ELF-1 (cell line): ENCODE results near the gene UBE2B.
"Not testable (repeated sequence)": the region's sequence is repeated elsewhere in the genome, so short reads cannot be mapped to it uniquely, and the experiment has no call there.

Experiments used
- DNase-seq: peaks from one replicate; pipeline ENCODE4 v3.0.0-alpha.2; 2016; ENCODE audit warnings: low read depth, low spot score

Gene UBE2B

DNA sequence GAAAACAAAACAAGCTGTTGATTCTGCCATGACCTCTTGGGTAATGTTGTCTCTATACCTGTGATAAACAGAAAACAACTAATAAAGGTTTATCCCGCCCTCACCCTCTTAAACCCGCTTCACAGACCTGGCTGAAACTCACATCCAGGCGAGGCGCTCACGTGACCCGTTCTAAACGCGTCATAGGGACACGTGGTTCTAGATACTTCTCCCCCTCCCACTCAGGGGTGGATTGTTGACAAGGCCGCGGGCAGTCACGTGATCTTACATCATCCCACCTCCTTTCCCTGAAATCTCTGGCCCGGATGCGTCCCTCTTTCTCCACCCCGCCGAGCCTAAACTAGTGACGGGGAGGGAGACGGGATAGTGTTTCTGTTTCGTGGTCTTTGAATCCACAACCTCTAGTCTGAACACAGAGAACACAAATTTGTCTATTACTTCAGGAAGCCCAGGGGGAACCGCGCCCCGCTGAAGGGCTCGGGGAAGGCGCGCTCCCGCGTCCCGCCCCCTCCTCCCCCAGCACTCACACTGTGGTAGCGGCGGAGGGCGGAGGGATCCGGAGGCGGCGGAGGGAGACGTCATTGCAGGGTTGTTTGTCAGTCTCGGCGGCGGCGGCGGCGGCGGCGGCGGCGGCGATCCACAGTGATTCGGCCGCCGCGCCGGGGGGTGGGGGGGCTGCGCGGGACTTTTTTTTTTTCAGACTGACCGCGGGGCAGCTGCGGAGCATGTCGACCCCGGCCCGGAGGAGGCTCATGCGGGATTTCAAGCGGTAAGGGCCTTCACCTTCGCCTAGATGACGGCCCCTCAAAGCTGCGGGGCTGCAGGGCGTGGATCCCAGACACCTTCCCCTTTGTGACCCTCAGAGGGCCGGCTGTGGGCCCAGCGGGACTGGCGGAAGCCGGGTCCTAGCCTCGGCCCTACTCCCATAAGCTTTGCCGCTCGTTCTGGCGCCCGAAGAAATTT, at the start of gene UBE2B:
TSS of gene UBE2B (plus strand) at position 699 of the 963 bp plus-strand sequence. CDS start at position 726, 27 bp downstream.
- peak; percentile 99 for DNase-seq

DNA sequence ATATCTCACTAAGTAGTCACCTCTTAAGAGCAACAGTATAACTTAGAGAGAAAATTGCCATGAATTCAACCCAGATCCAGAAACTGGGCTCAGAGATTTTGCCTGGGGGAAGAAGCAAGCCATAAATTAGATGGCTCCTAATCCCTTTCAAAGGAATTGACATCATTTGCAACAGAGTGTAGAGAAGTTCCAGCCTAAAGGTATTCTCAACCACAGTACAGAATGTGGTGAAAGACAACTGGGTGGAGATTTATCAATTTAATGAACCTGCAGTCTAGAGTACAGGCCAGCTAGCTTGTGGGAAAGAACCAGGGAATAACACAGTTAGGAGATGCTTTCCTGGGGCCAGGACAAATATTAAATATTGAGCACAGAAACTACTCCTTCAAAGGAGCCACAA, 44.0 kb upstream of the UBE2B start:
- peak; percentile 45 for DNase-seq

DNA sequence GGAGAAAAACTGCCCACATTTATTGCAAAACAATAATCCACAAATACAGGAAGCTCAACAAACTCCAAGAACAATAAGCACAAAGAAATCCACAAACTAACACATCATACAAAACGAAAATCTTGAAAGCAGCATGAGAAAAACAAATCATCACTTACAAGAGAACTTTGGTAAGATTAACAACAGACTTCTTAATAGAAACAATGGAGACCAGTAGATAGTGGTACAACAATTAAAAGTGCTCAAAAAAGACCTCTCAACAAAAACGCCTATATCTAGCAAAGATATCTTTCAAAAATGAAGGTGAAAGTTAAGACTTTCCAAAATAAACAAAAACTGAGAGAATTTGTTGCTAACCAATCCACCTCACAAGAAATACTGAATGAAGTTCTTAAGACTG, 42.8 kb upstream of the UBE2B start:
- DNase-seq = no peak

DNA sequence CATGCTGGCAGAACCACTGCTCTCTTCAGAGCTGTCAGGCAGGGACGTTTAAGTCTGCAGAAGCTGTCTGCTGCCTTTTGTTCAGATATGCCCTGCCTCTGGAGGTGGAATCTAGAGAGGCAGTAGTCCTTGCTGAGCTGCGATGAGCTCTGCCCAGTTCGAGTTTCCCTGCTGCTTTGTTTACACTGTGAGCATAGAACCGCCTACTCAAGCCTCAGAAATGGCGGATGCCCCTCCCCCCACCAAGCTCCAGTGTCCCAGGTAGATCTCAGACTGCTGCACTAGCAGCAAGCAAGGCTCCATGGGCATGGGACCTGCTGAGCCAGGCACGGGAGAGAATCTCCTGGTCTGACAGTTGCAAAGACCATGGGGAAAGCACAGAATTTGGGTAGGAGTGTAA, 34.5 kb upstream of the UBE2B start:
- peak; percentile 74 for DNase-seq

DNA sequence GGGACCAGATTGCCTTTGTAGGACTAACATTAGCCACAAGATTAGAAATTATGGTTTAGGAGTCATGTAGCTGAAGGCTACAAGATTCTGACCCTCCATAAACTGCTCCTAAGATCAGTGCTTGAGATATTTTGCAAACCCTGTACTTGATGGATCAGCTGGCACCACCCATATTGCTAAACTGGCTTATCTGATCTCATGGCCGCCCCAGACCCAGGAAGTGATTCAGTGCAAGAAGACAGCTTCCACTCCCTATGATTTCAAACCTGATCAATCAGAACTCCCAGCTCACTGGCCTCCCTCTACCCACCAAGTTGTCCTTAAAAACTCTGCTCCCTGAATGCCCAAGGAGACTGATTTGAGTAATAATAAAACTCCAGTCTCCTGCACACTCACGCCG, 27.9 kb upstream of the UBE2B start:
- DNase-seq = not testable (repeated sequence)

DNA sequence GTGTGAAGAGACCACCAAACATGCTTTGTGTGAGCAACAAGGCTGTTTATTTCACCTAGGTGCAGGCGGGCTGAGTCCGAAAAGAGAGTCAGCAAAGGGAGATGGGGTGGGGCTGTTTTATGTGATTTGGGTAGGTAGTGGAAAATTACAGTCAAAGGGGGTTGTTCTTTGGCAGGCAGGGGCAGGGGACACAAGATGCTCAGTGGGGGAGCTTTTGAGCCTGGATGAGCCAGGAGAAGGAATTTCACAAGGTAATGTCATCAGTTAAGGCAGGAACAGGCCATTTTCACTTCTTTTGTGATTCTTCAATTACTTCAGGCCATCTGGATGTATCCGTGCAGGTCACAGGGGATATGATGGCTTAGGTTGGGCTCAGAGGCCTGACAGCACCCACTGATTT, 25.9 kb upstream of the UBE2B start:
- peak; percentile 82 for DNase-seq

DNA sequence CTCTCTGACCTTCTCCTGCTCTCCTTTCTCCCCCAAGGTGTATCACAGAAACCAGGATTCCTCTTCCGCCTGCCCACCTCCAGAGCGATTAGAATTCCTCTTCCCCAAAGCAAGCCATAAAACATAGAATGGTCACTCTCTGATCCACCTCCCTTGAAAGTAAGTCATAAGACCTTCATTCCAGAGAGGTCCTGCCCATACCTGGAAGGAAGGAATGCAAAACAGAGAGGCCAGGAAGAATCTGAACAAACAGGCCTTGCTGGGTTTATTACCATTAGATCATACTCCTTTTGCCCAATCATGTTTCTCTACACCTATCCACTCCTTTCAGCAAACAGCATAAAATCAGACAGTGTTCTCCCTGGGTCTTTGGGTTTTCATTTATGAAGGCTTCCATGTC, 25.4 kb upstream of the UBE2B start:
- peak; percentile 90 for DNase-seq

DNA sequence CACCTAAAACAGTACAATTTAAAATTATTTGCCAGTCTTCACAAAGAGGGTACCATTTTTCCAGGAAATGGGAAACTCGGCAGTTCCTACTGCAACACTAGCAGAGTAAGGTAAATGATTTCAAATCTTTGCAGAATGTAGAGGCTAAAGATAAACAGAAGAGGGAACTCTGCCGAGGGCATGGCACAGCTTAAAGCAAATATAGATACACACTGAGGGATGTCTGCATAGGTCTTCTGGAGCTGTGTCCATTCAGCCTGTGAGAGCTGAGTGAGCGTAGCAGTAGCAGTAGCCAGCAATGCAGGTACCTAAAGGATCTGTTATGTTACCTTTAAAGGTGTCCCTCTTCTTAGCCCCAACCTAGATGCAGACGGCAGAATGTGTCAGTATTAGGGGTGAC, 21.9 kb upstream of the UBE2B start:
- DNase-seq = no peak

DNA sequence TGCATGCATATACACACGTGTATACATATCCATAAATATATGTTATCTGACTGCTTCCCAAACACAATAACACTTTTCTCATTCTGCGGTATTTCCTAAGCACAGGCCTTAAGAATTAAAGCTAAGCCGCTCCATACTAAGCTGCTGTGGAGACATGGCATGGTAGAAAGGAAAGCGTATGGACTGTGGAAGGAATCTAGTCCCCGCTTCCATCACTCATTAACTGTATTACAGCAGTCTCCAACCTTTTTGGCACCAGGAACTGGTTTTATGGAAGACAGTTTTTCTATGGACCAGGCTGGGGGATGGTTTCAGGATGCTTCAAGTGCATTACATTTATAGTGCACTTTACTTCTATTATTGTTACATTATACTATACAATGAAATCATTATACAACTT, 15.7 kb upstream of the UBE2B start:
- DNase-seq = no peak

DNA sequence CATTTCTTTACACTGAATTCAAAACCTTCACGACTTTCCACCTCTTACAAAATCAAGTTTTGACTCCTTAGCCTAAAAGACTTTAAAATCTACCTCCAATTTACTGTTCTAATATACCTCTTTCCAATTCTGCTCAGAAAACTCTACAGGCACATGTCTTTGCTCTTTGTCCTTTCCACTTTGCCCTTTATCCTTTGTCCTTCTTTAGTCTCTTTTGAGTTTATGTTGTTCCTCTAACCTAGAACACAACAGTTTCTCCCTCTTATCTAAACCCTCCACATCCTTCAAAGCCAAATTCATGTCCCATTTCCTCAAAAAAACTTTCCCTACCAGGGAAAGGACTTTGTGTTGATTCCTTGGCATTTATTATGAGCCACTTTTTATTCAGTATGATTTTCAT, 5.8 kb upstream of the UBE2B start:
- no peak for DNase-seq

DNA sequence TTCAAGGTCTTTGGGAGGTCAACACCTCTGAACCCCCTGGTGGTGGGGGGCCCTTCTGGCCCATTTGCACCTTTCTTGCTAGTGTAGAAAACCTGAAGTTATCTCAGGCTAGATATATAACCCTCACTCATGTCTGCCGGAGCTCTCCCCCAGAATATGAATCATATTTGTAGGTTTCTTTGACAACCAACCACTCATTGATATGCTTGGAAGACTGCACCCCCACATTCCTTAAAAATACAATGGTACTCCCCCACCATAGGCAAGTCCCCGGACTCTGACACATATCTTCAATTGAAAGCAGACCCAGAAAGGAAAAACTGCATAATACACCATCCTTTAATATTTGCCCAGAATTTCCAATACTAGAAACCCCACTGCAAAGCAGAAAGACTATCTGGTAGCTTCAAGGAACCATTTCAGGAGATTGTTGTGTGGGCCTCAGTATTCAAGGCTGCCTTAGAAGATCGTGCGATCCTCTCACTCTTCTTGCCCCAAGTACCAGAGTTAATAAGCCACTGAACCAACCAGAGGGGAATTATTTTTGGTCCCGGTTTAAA, 978 bp upstream of the UBE2B start:
- no peak for DNase-seq

DNA sequence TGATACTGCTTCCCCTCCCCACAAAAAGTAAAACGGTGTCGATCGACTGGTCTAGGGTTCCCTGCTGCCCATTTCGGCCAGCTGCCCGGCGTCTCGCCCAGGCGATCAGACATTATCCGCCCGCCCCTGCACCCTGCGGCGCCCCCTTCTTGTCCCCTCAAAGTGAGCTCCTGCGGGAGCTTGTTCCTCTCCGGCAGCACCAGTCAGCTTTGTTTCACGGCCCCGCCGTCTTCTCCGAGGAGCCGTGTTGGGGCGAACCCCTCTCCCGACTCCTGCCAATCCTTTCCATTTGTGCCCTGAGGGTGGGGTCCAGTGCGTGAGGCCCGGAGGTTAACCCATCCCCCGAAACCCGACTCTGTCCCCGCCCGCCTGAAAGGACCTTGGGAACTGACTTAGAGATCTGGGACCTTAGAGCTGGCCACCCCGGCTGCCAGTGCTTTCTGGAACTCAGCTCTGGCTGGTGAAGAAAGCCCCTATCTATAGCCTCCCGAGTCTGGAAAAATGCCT, 518 bp downstream of the UBE2B start:
- peak; percentile 82 for DNase-seq

DNA sequence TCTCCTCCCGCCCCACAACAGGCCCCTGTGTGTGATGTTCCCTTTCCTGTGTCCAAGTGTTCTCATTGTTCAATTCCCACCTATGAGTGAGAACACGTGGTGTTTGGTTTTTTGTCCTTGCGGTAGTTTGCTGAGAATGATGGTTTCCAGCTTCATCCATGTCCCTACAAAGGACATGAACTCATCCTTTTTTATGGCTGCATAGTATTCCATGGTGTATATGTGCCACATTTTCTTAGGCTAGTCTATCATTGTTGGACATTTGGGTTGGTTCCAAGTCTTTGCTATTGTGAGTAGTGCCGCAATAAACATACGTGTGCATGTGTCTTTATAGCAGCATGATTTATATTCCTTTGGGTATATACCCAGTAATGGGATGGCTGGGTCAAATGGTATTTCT, 2.3 kb downstream of the UBE2B start:
- DNase-seq = not testable (repeated sequence)

DNA sequence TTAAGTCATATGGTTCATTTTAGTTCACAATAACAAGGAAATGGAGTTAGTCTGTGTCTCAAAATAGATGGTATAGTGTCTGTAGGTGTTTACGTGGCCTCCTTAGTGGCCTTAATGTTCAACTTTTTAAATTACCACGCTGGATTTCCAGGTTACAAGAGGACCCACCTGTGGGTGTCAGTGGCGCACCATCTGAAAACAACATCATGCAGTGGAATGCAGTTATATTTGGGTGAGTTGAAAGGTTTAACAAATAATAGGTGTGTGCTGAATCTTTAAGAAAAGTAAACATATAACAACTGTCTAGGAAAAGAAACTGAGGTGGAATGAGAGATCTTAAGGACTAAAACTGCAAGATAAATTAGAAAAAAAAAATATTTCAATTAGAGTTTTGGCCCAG, 2.9 kb downstream of the UBE2B start:
- no peak for DNase-seq

DNA sequence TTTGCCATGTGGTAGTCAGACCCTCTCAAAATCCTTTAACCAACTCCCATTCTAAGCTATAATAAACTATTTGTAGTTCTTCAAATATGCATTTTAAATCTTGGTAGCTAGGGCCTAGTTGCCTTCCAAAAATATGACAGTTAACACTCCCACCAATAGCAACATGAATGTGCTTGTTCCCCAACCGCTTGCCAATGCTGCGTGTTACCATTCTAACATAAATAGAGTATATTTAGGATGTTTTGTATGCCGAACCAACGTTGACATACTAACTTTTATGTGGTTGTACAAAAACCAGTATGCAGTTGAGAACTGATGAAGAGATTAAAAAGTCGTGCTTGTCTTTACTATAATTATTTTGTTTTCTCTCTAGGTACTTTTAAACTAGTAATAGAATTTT, 9.0 kb downstream of the UBE2B start:
- DNase-seq = no peak

DNA sequence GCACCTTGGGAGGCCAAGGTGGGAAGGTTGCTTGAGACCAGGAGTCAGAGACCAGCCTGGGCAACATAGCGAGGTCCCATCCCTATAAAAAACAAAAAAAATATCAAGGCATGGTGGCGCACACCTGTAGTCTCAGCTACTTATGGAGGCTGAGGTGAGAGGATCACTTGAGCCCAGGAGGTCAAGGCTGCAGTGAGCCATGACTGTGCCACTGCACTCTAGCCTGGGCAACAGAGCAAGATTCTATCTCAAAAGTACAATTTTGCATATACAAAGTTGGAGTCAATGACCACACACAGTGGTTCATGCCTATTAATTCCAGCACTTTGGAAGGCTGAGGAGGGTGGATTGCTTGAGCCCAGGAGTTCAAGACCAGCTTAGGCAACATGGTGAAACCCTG, 10.8 kb downstream of the UBE2B start:
- not testable (repeated sequence) for DNase-seq

DNA sequence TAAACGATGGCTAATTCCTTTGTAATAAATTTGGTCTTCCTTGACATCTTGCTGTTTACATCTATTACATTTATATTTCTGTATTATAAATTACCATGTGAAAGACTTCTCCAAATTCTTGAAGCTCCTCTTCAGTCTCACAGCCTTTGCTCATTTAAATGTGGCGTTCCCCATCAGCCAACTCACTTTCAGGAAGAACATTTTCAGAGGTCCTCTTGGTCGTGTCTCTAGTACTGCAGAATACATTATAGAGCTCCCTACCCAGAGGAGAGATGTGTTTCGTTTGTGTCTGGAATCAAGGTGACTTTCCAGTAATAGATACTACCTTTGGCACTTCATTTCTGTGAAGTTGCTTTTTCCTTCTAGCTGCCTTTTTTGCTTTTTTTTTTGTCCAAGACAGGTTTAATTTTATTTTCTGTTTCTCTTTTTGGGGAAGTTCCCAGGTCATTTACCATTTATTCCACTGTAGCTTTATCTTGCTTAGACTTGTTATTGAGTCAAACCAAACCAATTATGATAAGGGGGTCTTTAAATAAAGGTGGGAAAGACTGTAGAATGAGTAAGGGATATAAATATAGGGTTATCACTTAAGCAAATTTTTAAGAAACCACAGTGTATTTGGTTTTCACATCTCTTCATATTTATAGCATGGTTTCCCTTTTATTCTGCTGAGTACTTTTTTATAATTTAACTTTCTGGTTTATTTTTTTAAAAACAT, 12.8 kb downstream of the UBE2B start:
- no peak for DNase-seq

DNA sequence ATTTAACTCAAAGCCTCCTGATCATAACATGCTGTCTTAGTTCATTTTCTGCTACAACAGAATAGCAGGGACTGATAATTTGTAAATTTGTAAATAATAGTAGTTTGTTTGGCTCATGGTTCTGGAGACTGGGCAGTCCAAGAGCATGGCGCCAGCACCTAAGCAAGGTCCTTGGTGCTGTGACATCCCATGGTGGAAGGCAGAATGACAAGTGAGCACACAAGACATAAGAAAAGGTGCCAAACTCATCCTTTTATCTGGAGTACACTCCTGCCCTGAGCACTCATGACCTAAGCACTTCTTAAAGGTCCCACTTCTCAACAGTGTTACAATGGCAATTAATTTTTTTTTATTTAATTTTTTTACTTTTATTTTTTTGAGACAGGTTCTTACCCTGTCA, 16.1 kb downstream of the UBE2B start:
- no peak for DNase-seq

DNA sequence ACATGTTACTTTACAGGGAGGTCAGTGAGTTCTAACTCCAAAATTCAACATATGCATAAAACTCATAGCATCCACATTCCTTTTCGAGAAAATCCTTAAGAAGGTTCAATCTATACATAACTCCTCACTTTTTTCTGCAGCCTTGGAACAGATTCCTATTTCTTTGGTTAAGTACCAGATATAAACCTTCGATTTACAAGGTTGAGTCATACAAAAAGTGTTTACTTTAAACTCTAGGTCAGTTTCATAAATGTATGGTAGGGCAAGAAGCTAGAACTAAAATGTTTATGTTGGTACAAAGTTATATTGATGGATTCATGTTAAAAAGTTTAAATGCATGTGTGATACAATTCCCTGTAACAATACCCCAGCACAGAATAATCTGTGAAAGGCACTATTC, 20.9 kb downstream of the UBE2B start:
- DNase-seq = no peak

DNA sequence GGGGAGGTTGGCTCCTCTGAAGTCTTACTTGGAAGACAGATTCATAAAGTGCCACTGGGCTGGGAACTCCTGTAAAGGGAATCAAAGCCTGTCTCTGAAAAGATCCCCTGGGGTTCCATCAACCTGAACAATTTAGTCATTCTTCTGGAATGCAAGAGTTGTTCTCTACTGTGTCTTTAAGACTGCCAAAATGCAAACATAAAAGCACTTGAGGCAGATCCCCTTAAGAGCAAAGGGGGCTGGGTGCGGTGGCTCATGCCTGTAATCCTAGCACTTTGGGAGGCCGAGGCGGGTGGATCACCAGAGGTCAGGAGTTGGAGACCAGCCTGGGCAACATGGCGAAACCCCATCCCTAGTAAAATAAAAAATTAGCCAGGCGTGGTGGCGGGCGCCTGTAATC, 23.6 kb downstream of the UBE2B start:
- DNase-seq = peak; percentile 49

DNA sequence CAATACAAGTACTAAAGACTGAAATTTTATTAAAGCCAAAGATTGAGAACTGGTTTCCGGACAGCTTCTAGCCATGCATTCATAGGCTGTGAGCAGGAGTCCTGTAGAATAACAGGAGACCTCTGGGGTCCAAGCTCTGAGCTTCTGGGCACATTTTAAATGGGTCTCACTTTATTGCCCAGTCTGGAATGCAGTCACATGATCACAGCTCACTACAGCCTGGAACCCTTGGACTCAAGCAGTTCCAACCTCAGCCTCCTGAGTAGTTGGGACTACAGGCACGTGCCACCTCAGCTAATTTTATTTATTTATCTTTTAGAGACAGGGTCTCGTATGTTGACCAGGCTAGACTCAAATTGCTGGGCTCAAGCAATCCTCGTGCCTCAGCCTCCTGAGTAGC, 24.9 kb downstream of the UBE2B start:
- DNase-seq = peak; percentile 26

DNA sequence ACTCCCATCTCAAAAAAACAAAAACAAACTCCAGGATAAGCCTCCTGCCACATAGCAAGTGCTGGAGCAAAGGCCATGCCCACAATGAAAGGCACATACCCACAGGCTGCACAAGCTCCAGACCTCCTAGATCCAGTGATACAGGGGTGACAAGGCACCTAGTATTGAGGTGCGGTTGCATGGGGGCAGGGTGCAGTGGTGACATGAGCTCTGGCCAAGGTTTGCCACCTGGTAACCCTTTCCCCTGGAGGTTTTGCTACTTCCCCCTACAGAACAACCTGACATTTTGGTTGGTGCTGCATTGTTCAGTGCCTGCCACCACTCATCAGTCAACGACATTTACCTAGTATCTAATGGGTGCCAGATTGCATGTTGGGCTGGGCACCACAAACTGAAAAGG, 25.8 kb downstream of the UBE2B start:
- DNase-seq = no peak
